K562 (cell line): ENCODE data around the gene PGPEP1. TPM values are rescaled to one million over a fixed set of nuclear protein-coding genes. Genes with fewer than 3 reads are reported as not detected.

Source experiments
- AFF1 ChIP-seq, 2 experiments: fragments of 450-650 bp; IDR thresholded peaks; 2 replicates each; pipeline ENCODE4 v1.6.1; 2018; ENCODE audit warnings: mild to moderate bottlenecking in 2 of 2, low read depth in 1 of 2; ENCODE audit not compliant: partially characterized antibody in 2 of 2
- CBFA2T2 ChIP-seq: fragments of 450-650 bp; conservative IDR thresholded peaks from 2 replicates; pipeline ENCODE4 v1.6.1; 2017; ENCODE audit warnings: mild to moderate bottlenecking
- CHD4 ChIP-seq: fragments of 200-600 bp; sonication (generic); IDR thresholded peaks from 3 replicates; pipeline ENCODE4 v1.6.1; 2012; ENCODE audit warnings: low read depth, mild to moderate bottlenecking, mixed read lengths, low read length, inconsistent platforms; ENCODE audit not compliant: insufficient read depth, insufficient replicate concordance, poor library complexity, severe bottlenecking
- FOXM1 ChIP-seq, 2 experiments: fragments of 450-650 bp in 1 of 2; sonication (generic) in 1 of 2; formaldehyde crosslinking in 1 of 2; IDR thresholded peaks; 2 replicates each; pipeline versions ENCODE4 v1.6.1 to v1.9.0; 2017 to 2022; ENCODE audit warnings: low read depth in 2 of 2, mild to moderate bottlenecking in 2 of 2, missing genetic modification reagents in 1 of 2, moderate library complexity in 1 of 2
- HINFP ChIP-seq: fragments of 450-650 bp; conservative IDR thresholded peaks from 2 replicates; pipeline ENCODE4 v1.6.1; 2016; ENCODE audit warnings: missing genetic modification characterization, low read depth, mild to moderate bottlenecking, control low read depth, missing compliant biosample characterization
- SRSF7 ChIP-seq: fragments of 200-400 bp; formaldehyde crosslinking; optimal IDR thresholded peaks from 2 replicates; pipeline ENCODE3; 2017; ENCODE audit warnings: mild to moderate bottlenecking, low read depth, low read length
- TEAD1 ChIP-seq, 2 experiments: fragments of 450-650 bp in 1 of 2; sonication (generic) in 1 of 2; formaldehyde crosslinking; IDR thresholded peaks; 2 replicates each; pipeline versions ENCODE4 v1.4.0 to v1.8.0; 2020 to 2022; ENCODE audit warnings: mild to moderate bottlenecking in 2 of 2, missing genetic modification reagents in 1 of 2
- ZNF318 ChIP-seq, 2 experiments: fragments of 450-650 bp; IDR thresholded peaks; 2 replicates each; pipeline ENCODE4 v1.6.1; 2016; ENCODE audit warnings: mild to moderate bottlenecking in 2 of 2, borderline replicate concordance in 1 of 2, low read depth in 1 of 2, moderate library complexity in 1 of 2
- ZNF584 ChIP-seq: fragments of 200-800 bp; sonication (Bioruptor generic); IDR thresholded peaks from 2 replicates; pipeline ENCODE4 v1.6.1; 2016; ENCODE audit warnings: low read depth, mild to moderate bottlenecking, missing genetic modification characterization, missing compliant biosample characterization
- polyA plus RNA-seq, 8 experiments: library from polyadenylated mRNA; depleted of rRNA in 4 of 8; stranded (reverse) in 5 of 8; unstranded in 3 of 8; fragments of >200 nt; fragmentation: Nextera tagmentation in 2 of 8; fragmentation: Illumina TruSeq in 1 of 8; extraction: Ambion mirVana in 2 of 8; extraction: Trizol in 1 of 8; gene quantifications; 2 replicates each; pipeline versions ENCODE4 v1.2.1 to v1.2.3, GENCODE V29; 2011 to 2014; ENCODE audit warnings: inconsistent platforms in 1 of 8, missing spikeins in 1 of 8
- total RNA-seq, 7 experiments: library from RNA; depleted of rRNA in 6 of 7; stranded (reverse); fragments of >200 nt in 6 of 7; fragmentation: Illumina TruSeq in 2 of 7; extraction: Trizol in 2 of 7; gene quantifications; 2 replicates each; pipeline versions ENCODE4 v1.2.1 to v1.2.3, GENCODE V29; 2011 to 2021; ENCODE audit warnings: low replicate concordance in 1 of 7

Gene PGPEP1
- total and polyA plus RNA-seq, 9 of the 15 experiments (the other 6 are each of a cell fraction or from before 2014, with no cell fraction given) = 10.0 to 69.6 (median 33.5) TPM

- TF ChIP-seq FOXM1 (IDR thresholded peaks at IDR 0.05; ENCODE audit: low read depth) = peak; percentile 12; the same call in 1 of the 2 replicates
- no peak for TF ChIP-seq FOXM1 (CRISPR knock-in tag; IDR thresholded peaks at IDR 0.05; ENCODE audit: low read depth)
- TF ChIP-seq CBFA2T2 = peak; percentile 29; the same call in 1 of the 2 replicates
- no peak for TF ChIP-seq SRSF7
- 0 out of 4 replicates have a peak, but pooled peaks of 1 of the 2 experiments have one; percentile 39 for TF ChIP-seq ZNF318 (IDR thresholded peaks at IDR 0.05; ENCODE audit: borderline replicate concordance in 1 of 2, low read depth in 1 of 2)
- peak in 1 of 2 experiments; percentile 45; a peak in 1 of 4 replicates for TF ChIP-seq TEAD1 (CRISPR knock-in tag; IDR thresholded peaks at IDR 0.05)
- peak; percentile 2 to 68 for TF ChIP-seq AFF1 (IDR thresholded peaks at IDR 0.05; ENCODE audit: low read depth in 1 of 2, partially characterized antibody in 2 of 2)
- TF ChIP-seq ZNF584 = peak; percentile 87
- peak; percentile 5; the same call in 1 of the 2 replicates for TF ChIP-seq HINFP (tag)
- no peak for TF ChIP-seq CHD4
These were observed 39.7 kb downstream of the PGPEP1 start (continued) for GRCh38 chr19:18379803-18380747.
